Neural cell (in vitro differentiated cells): Measurements from ENCODE around the gene RNASEH2C. TPM values are rescaled to one million over a fixed set of nuclear protein-coding genes. Genes with fewer than 3 reads are reported as not detected.
"Not testable (repeated sequence)": the region's sequence is repeated elsewhere in the genome, so short reads cannot be mapped to it uniquely, and the experiment has no call there.

Source experiments
- H2AFZ ChIP-seq: fragments of 200-600, 300-800 bp; sonication (generic), shearing (Covaris generic); 2 replicates; pipeline ENCODE4 v1.6.0; 2014; ENCODE audit warnings: low read depth, mild to moderate bottlenecking, antibody characterized with exemption, low read length, moderate library complexity
- H3F3A ChIP-seq: fragments of 200-600 bp; shearing (Covaris generic); 2 replicates; pipeline ENCODE4 v1.6.1; 2016; ENCODE audit warnings: mild to moderate bottlenecking, moderate library complexity, mixed read lengths, antibody characterized with exemption, low read length; ENCODE audit not compliant: insufficient read depth, poor library complexity, severe bottlenecking
- H3K27ac ChIP-seq: fragments of 200-600, 300-800 bp; sonication (generic), shearing (Covaris generic); 2 replicates; pipeline ENCODE4 v1.5.1; 2014; ENCODE audit warnings: mild to moderate bottlenecking, low read length, moderate library complexity
- H3K27me3 ChIP-seq: fragments of 300-800, 200-600 bp; sonication (generic), shearing (Covaris generic); 2 replicates; pipeline ENCODE4 v1.6.0; 2014; ENCODE audit warnings: mild to moderate bottlenecking, low read depth, low read length, moderate library complexity; ENCODE audit not compliant: insufficient read depth
- H3K36me3 ChIP-seq: fragments of 300-800, 200-600 bp; sonication (generic), shearing (Covaris generic); 2 replicates; pipeline ENCODE4 v1.5.1; 2014; ENCODE audit warnings: mild to moderate bottlenecking, antibody characterized with exemption, low read length, moderate library complexity; ENCODE audit not compliant: insufficient read depth
- H3K4me2 ChIP-seq: fragments of 300-800, 200-600 bp; sonication (generic), shearing (Covaris generic); 2 replicates; pipeline ENCODE4 v1.6.0; 2014; ENCODE audit warnings: mild to moderate bottlenecking, low read length
- H3K4me3 ChIP-seq: fragments of 300-800, 200-600 bp; sonication (generic), shearing (Covaris generic); 2 replicates; pipeline ENCODE4 v1.5.1; 2014; ENCODE audit warnings: mild to moderate bottlenecking, low read length, moderate library complexity
- H3K79me2 ChIP-seq: fragments of 200-600 bp; shearing (Covaris generic); replicated peaks from 2 replicates; pipeline ENCODE4 v1.6.0; 2014; ENCODE audit warnings: mild to moderate bottlenecking, low read length, moderate library complexity; ENCODE audit not compliant: insufficient read depth
- H3K9ac ChIP-seq: fragments of 300-800, 200-600 bp; sonication (generic), shearing (Covaris generic); 2 replicates; pipeline ENCODE4 v1.6.1; 2016; ENCODE audit warnings: mild to moderate bottlenecking, low read length, mixed read lengths
- H3K9me2 ChIP-seq: fragments of 200-600 bp; shearing (Covaris generic); 2 replicates; pipeline ENCODE4 v1.6.1; 2016; ENCODE audit warnings: mild to moderate bottlenecking, low read length, mixed read lengths; ENCODE audit not compliant: insufficient read depth
- H3K9me3 ChIP-seq: fragments of 200-600, 300-800 bp; sonication (generic), shearing (Covaris generic); 2 replicates; pipeline ENCODE4 v1.6.1; 2016; ENCODE audit warnings: mild to moderate bottlenecking, mixed run types, low read length, moderate library complexity, mixed read lengths
- H4K20me1 ChIP-seq: fragments of 200-600 bp; shearing (Covaris generic); 2 replicates; pipeline ENCODE4 v1.6.1; 2016; ENCODE audit warnings: mild to moderate bottlenecking, mixed run types; ENCODE audit not compliant: insufficient read depth
- EP300 ChIP-seq: fragments of 450-650 bp; conservative IDR thresholded peaks from 2 replicates; pipeline ENCODE4 v1.6.1; 2014; ENCODE audit warnings: antibody characterized with exemption, mild to moderate bottlenecking, moderate library complexity; ENCODE audit not compliant: poor library complexity, severe bottlenecking
- EZH2 ChIP-seq: fragments of 200-600, 300-800 bp; shearing (Covaris generic), sonication (generic); IDR thresholded peaks from 2 replicates; pipeline ENCODE4 v1.6.1; 2014; ENCODE audit warnings: antibody characterized with exemption, low read length, borderline replicate concordance, mild to moderate bottlenecking; ENCODE audit not compliant: insufficient read depth, poor library complexity, severe bottlenecking
- MXI1 ChIP-seq: fragments of 450-650 bp; conservative IDR thresholded peaks from 2 replicates; pipeline ENCODE4 v1.6.1; 2014; ENCODE audit warnings: antibody characterized with exemption, mild to moderate bottlenecking; ENCODE audit not compliant: poor library complexity, severe bottlenecking
- POLR2AphosphoS5 ChIP-seq: IDR thresholded peaks from 2 replicates; pipeline ENCODE4 v1.6.1; 2012
- RAD21 ChIP-seq: fragments of 450-650 bp; conservative IDR thresholded peaks from 2 replicates; pipeline ENCODE4 v1.6.1; 2014; ENCODE audit warnings: antibody characterized with exemption, mild to moderate bottlenecking, moderate library complexity
- SMC3 ChIP-seq: fragments of 450-650 bp; conservative IDR thresholded peaks from 2 replicates; pipeline ENCODE4 v1.6.1; 2014; ENCODE audit warnings: antibody characterized with exemption, mild to moderate bottlenecking, moderate library complexity; ENCODE audit not compliant: poor library complexity
- TAF1 ChIP-seq: IDR thresholded peaks from 2 replicates; pipeline ENCODE4 v1.6.1; 2012; ENCODE audit warnings: low read depth
- polyA plus RNA-seq: library from polyadenylated mRNA; depleted of rRNA; stranded (reverse); fragments of >200 nt; gene quantifications from 2 replicates; pipeline ENCODE4 v1.2.3, GENCODE V29; 2014
- TF ChIP-seq, protein P1 (sequence below): fragments of 450-650 bp; IDR thresholded peaks from 2 replicates; pipeline ENCODE4 v1.5.1; 2014; ENCODE audit warnings: antibody characterized with exemption, mild to moderate bottlenecking, moderate library complexity; ENCODE audit not compliant: poor library complexity, severe bottlenecking
- TF ChIP-seq, protein P2 (sequence below): IDR thresholded peaks from 2 replicates; pipeline ENCODE4 v1.6.1; 2012; ENCODE audit warnings: borderline replicate concordance

Gene RNASEH2C
- polyA plus RNA-seq, 1 donor from 2014 or later = 38.4 TPM

DNA sequence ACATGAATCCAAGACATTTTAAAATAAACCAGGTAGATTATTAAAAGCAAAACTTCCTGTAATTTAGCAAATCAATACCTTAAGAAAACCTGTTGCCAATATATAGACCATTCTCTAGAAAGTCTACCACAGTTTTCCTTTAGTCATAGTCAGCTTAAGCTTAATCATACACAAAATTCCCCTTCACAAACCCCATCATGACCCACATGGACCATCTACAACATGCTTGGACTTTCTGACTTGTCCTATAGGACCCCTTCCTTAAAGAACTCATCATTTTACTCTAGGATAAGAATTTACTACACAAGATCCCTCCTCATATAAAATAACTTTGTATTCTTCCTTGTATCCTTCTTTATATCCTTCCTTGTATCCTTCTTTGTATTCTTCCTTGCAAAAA lies 16.2 kb upstream of the RNASEH2C start:
- no peaks in the 10 kb centered on the region for H3F3A ChIP-seq
- no peak overlapping the region for H2AFZ ChIP-seq
- H3K4me2 ChIP-seq = no peak overlapping the region
- no peaks in the 10 kb centered on the region for H3K79me2 ChIP-seq
- no peaks in the 10 kb centered on the region for H3K9me2 ChIP-seq
- TF ChIP-seq RAD21 = no peak
- no peak for TF ChIP-seq EZH2
- TF ChIP-seq POLR2AphosphoS5 = no peak
- no peak for TF ChIP-seq TAF1
- TF ChIP-seq MXI1 = no peak
- TF ChIP-seq, protein P1, sequence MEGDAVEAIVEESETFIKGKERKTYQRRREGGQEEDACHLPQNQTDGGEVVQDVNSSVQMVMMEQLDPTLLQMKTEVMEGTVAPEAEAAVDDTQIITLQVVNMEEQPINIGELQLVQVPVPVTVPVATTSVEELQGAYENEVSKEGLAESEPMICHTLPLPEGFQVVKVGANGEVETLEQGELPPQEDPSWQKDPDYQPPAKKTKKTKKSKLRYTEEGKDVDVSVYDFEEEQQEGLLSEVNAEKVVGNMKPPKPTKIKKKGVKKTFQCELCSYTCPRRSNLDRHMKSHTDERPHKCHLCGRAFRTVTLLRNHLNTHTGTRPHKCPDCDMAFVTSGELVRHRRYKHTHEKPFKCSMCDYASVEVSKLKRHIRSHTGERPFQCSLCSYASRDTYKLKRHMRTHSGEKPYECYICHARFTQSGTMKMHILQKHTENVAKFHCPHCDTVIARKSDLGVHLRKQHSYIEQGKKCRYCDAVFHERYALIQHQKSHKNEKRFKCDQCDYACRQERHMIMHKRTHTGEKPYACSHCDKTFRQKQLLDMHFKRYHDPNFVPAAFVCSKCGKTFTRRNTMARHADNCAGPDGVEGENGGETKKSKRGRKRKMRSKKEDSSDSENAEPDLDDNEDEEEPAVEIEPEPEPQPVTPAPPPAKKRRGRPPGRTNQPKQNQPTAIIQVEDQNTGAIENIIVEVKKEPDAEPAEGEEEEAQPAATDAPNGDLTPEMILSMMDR = no peak
- no peak for TF ChIP-seq SMC3
- TF ChIP-seq, protein P2, sequence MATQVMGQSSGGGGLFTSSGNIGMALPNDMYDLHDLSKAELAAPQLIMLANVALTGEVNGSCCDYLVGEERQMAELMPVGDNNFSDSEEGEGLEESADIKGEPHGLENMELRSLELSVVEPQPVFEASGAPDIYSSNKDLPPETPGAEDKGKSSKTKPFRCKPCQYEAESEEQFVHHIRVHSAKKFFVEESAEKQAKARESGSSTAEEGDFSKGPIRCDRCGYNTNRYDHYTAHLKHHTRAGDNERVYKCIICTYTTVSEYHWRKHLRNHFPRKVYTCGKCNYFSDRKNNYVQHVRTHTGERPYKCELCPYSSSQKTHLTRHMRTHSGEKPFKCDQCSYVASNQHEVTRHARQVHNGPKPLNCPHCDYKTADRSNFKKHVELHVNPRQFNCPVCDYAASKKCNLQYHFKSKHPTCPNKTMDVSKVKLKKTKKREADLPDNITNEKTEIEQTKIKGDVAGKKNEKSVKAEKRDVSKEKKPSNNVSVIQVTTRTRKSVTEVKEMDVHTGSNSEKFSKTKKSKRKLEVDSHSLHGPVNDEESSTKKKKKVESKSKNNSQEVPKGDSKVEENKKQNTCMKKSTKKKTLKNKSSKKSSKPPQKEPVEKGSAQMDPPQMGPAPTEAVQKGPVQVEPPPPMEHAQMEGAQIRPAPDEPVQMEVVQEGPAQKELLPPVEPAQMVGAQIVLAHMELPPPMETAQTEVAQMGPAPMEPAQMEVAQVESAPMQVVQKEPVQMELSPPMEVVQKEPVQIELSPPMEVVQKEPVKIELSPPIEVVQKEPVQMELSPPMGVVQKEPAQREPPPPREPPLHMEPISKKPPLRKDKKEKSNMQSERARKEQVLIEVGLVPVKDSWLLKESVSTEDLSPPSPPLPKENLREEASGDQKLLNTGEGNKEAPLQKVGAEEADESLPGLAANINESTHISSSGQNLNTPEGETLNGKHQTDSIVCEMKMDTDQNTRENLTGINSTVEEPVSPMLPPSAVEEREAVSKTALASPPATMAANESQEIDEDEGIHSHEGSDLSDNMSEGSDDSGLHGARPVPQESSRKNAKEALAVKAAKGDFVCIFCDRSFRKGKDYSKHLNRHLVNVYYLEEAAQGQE = no peak
- no peak for TF ChIP-seq EP300
- H4K20me1 ChIP-seq = no peaks in the 10 kb centered on the region
- no peaks in the 10 kb centered on the region for H3K27me3 ChIP-seq
- no peaks in the 10 kb centered on the region for H3K36me3 ChIP-seq
- H3K27ac ChIP-seq = no peak overlapping the region
- no peak overlapping the region for H3K9ac ChIP-seq
- H3K4me3 ChIP-seq = no peak overlapping the region
- no peaks in the 10 kb centered on the region for H3K9me3 ChIP-seq

DNA sequence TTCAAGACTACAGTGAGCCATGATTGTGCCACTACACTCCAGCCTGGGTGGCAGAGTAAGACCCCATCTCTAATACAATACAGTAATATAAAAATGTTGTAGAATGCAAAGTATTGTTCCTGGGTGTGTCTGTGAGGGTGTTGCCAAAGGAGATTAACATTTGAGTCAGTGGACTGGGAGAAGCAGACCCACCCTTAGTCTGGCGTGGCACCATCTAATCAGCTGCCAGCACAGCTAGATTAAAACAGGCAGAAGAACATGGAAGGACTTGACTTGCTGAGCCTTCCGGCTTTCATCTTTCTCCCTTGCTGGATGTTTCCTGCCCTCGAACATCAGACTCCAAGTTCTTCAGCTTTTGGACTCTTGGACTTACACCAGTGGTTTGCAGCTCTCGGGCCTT lies 14.5 kb upstream of the RNASEH2C start:
- H3K27ac ChIP-seq, H3K4me2 ChIP-seq, H3K9me3 ChIP-seq, H3K9ac ChIP-seq, H3K27me3 ChIP-seq, H3K79me2 ChIP-seq, H3K4me3 ChIP-seq, H3K9me2 ChIP-seq, H3K36me3 ChIP-seq, H3F3A ChIP-seq, H4K20me1 ChIP-seq, H2AFZ ChIP-seq: not testable (repeated sequence)

DNA sequence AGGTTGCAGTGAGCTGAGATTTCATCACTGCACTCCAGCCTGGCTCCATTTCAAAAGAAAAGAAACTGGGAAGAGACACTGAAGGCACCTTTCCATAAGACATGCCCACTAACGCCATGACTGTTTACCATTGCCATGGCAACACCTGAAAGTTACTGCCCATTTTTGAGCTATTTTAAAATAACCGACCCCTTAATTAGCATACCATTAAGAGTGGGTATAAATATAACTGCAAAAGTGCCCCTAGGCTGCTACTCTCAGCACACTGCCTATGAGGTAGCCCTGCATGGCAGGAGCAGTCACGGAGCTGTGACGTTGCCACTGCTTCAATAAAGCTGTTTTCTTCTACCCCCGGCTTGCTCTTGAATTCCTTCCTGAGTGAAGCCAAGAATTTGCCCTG lies 9.9 kb upstream of the RNASEH2C start:
- TF ChIP-seq POLR2AphosphoS5 (no peak), TAF1 (no peak), EP300 (no peak), EZH2 (no peak), RAD21 (no peak), SMC3 (no peak), MXI1 (no peak)
- TF ChIP-seq, protein P1 = no peak
- TF ChIP-seq, protein P2 = no peak
- H3K9ac ChIP-seq = no peak overlapping the region
- H2AFZ ChIP-seq = no peak overlapping the region
- H3K36me3 ChIP-seq = no peaks in the 10 kb centered on the region
- no peaks in the 10 kb centered on the region for H3K27me3 ChIP-seq
- no peaks in the 10 kb centered on the region for H4K20me1 ChIP-seq
- no peaks in the 10 kb centered on the region for H3K9me3 ChIP-seq
- no peaks in the 10 kb centered on the region for H3F3A ChIP-seq
- no peak overlapping the region for H3K27ac ChIP-seq
- no peaks in the 10 kb centered on the region for H3K79me2 ChIP-seq
- H3K9me2 ChIP-seq = no peaks in the 10 kb centered on the region
- no peak overlapping the region for H3K4me3 ChIP-seq
- H3K4me2 ChIP-seq = no peak overlapping the region
